Neutrophil (primary cell): ENCODE data around the gene CPNE4.

ENCODE experiments used
- H3K27ac ChIP-seq: fragments of 200-600 bp; sonication (generic); 2 replicates; pipeline ENCODE4 v1.5.1; 2016; ENCODE audit warnings: mild to moderate bottlenecking, moderate library complexity
- H3K27me3 ChIP-seq: fragments of 200-600 bp; sonication (generic); 2 replicates; pipeline ENCODE4 v1.6.0; 2016; ENCODE audit warnings: mild to moderate bottlenecking
- H3K36me3 ChIP-seq: fragments of 200-600 bp; sonication (generic); 2 replicates; pipeline ENCODE4 v1.5.1; 2017
- H3K4me1 ChIP-seq, 2 experiments: fragments of 200-600 bp in 1 of 2; sonication (generic) in 1 of 2; 1 replicate in 1 of 2; 2 replicates in 1 of 2; pipeline versions ENCODE4 v1.5.1 to v1.6.1; 2013 to 2016; ENCODE audit warnings: low read depth in 1 of 2, low read length in 1 of 2, mild to moderate bottlenecking in 1 of 2, moderate library complexity in 1 of 2; ENCODE audit not compliant: control insufficient read depth in 1 of 2, insufficient read depth in 1 of 2
- H3K4me3 ChIP-seq, 2 experiments: fragments of 200-600 bp in 1 of 2; sonication (generic) in 1 of 2; 1 replicate in 1 of 2; 2 replicates in 1 of 2; pipeline ENCODE4 v1.5.1; 2013 to 2016; ENCODE audit warnings: low read depth in 1 of 2, low read length in 1 of 2, mild to moderate bottlenecking in 1 of 2, moderate library complexity in 1 of 2
- H3K9me3 ChIP-seq: fragments of 200-600 bp; sonication (generic); 2 replicates; pipeline ENCODE4 v1.5.1; 2016
- TF ChIP-seq, protein P1 (sequence below): fragments of 200-600 bp; sonication (generic); IDR thresholded peaks from 2 replicates; pipeline ENCODE4 v1.5.1; 2016; ENCODE audit warnings: antibody characterized with exemption

The CPNE4 gene

GRCh38 chr3:131900891-131901290 lies 133.9 kb downstream of the CPNE4 start:
- no peaks in the 10 kb centered on the region for H3K9me3 ChIP-seq
- no peaks in the 10 kb centered on the region for H3K36me3 ChIP-seq
- H3K4me3 ChIP-seq = no peak overlapping the region
- peaks cover 27% of the 10 kb centered on the region for H3K27me3 ChIP-seq
- H3K27ac ChIP-seq = no peak overlapping the region
- H3K4me1 ChIP-seq = no peaks in the 10 kb centered on the region
- TF ChIP-seq, protein P1, sequence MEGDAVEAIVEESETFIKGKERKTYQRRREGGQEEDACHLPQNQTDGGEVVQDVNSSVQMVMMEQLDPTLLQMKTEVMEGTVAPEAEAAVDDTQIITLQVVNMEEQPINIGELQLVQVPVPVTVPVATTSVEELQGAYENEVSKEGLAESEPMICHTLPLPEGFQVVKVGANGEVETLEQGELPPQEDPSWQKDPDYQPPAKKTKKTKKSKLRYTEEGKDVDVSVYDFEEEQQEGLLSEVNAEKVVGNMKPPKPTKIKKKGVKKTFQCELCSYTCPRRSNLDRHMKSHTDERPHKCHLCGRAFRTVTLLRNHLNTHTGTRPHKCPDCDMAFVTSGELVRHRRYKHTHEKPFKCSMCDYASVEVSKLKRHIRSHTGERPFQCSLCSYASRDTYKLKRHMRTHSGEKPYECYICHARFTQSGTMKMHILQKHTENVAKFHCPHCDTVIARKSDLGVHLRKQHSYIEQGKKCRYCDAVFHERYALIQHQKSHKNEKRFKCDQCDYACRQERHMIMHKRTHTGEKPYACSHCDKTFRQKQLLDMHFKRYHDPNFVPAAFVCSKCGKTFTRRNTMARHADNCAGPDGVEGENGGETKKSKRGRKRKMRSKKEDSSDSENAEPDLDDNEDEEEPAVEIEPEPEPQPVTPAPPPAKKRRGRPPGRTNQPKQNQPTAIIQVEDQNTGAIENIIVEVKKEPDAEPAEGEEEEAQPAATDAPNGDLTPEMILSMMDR = no peak

DNA sequence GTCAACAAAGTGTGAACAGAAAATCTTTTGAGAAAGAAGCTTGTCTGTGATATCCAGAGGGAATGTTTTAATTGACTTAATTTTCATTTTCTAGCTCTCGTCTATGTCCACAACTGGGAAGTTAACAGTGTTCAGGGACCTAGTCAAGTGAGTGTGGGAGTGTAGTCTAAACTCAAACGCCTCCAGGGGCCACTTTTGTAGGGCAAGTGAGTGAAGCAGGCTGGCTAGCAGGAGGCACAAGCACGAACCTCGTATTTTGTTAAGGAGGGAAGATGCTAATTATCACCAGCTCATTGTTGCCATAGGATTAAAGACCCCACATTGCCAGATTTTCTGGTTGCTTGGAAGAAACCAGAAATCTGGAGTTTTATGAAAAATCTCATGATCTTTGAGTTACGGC lies 135.8 kb downstream of the CPNE4 start:
- H3K27me3 ChIP-seq = peaks cover 32% of the 10 kb centered on the region
- no peaks in the 10 kb centered on the region for H3K9me3 ChIP-seq
- no peaks in the 10 kb centered on the region for H3K36me3 ChIP-seq
- H3K4me3 ChIP-seq = no peak overlapping the region
- no peak overlapping the region for H3K27ac ChIP-seq
- H3K4me1 ChIP-seq = no peaks in the 10 kb centered on the region
- TF ChIP-seq, protein P1 = no peak

- H3K36me3 ChIP-seq = no peaks in the 10 kb centered on the region
- TF ChIP-seq, protein P1 = no peak
- no peaks in the 10 kb centered on the region for H3K9me3 ChIP-seq
- H3K27me3 ChIP-seq = peaks cover 32% of the 10 kb centered on the region
- no peak overlapping the region for H3K4me3 ChIP-seq
- no peak overlapping the region for H3K27ac ChIP-seq
- H3K4me1 ChIP-seq = no peaks in the 10 kb centered on the region
These were observed 136.5 kb downstream of the CPNE4 start for GRCh38 chr3:131898346-131898745.

GRCh38 chr3:131896285-131896684 lies 138.5 kb downstream of the CPNE4 start:
- TF ChIP-seq, protein P1 = no peak
- Histone ChIP-seq H3K9me3 (no peaks in the 10 kb centered on the region), H3K4me3 (no peak overlapping the region), H3K4me1 (no peaks in the 10 kb centered on the region), H3K27me3 (peaks cover 29% of the 10 kb centered on the region), H3K36me3 (no peaks in the 10 kb centered on the region), H3K27ac (no peak overlapping the region)

DNA sequence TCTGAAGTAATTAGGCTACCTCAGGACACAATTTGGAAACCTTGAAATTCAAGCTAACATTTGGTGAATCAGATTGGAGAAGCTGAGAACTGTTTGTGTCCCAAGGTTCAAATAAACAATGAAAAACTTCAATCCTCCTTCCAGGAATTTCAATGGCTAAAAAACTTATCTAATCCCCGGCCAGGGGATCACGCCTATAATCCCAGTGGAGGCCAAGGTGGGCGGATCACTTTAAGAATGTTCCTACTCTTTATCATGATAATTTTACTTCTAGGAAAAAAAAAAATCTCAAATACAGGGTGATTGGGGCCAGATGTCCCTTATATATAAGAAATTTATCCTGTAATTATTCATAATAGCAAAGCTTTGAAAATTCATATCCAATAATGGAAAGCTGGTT lies 139.0 kb downstream of the CPNE4 start:
- Histone ChIP-seq H3K9me3 (no peaks in the 10 kb centered on the region), H3K4me3 (no peak overlapping the region)

More for the DNA sequence above, 139.0 kb downstream of the CPNE4 start:
- no peak overlapping the region for H3K27ac ChIP-seq
- H3K27me3 ChIP-seq = peaks cover 29% of the 10 kb centered on the region
- TF ChIP-seq, protein P1 = no peak
- H3K4me1 ChIP-seq = no peaks in the 10 kb centered on the region
- no peaks in the 10 kb centered on the region for H3K36me3 ChIP-seq
